ENCODE data around the gene NAV2.

NAV2 gene

DNA sequence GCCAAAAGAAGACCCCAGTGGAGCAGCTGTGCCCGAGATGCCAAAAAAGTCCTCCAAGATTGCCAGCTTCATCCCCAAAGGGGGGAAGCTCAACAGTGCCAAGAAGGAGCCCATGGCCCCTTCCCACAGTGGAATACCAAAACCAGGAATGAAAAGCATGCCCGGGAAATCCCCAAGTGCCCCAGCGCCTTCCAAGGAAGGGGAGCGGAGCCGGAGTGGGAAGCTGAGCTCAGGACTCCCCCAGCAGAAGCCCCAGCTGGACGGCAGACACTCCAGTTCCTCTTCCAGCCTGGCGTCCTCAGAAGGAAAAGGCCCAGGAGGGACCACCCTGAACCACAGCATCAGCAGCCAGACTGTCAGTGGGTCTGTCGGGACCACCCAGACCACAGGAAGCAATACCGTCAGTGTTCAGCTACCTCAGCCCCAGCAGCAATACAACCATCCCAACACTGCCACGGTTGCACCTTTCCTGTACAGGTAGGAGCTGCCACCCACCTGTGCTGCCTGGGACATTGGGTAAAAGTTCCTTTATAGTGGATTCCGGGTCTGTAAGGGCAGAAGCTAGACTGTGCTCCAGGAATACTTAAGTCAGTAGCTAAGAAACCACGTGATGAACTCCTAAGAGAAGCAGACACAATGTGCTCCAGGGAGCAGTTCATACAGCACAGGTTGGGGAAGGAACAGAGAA, 221.3 kb downstream of the NAV2 start:
- no peak for DNase-seq

DNA sequence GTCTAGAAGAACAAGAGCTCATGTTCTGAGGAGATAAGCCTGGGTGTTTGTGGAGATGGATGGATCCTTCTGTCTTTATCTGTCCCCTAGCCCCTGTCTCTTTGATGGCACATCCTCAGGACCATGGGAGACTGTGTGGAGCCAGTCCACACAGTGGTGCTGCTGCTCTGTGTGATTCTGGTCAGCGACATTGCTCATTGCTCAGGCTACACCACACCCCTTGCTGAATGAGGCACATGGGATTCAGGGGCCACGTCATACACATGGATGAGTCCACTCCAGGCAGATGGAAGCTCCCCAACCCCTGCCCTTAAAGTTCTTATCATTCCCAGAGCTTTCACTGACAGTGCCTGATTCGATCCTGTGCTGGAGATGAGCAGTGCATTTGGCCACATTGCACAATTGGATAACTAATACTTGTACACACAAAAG, 222.2 kb downstream of the NAV2 start:
- no peak for DNase-seq

DNA sequence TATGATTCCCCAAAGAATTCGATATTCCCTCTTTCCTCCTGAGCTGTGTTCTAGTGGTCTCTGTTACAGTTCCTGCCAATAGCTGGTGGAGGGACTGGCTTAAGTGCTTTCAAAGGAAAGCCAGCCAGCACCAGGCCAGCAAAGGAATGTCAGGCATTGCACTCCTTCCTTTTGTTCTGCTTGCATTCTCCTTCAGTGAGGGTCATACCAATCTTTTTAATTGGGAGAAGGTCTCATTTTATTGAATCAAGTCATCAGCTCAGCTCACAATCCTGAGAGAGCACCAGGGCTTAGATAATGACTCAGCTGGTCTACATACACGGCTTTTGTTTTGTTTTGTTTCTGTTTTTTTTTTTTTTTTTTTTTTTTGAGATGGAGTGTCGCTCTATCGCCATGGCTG, 222.9 kb downstream of the NAV2 start:
- no peak for DNase-seq

DNA sequence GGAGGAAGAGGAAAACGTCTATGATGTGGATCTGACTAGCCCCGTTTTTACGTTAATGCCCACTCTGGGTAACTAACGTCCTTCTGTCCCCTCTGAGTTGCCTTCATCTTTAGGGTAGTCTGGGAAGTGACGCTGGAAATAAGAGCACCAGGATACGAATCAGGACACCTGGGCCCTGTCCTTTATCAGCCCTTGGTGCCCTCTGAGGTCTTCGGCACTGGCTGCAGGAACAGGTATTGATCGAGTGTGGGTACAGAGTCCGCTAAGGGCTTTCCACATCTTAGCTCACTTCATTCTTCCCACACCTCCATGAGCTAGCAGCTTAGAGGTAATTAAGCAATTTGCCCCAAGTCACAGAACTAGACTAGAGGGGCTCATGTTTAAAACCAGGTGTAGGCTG, 223.8 kb downstream of the NAV2 start:
- DNase-seq, result no peak

DNA sequence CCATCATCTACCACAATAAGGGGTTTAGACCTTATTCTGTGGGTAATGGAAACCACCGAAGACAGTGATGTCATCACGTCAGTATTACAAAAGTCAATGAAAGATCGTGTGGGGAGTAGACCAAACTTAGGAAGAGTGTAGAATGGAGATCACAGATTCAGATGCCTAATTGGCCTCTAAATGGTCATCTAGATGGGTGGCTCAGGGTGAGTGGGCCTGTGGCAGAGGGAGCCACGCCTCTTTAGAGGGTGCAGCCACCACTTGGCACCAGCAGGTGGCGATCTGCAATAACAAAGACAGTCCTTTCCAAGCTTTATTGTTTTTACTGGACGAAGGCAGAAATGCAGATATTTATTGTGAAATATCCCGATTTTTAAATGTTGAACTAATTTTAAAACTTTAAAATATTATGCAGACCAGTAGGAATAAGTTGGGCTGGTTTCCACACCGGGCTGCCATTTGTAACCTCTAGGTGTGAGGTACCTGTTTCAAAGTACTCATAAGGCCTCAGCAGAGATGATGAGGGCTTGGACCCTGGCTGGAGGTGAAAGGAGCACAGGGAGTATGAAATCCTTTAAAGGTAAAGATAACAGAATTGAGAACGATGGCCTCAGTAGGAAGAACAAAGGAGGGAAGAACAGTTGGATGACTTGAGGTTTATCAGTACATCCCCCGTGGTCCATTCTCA, 225.7 kb downstream of the NAV2 start:
- DNase-seq, result no peak

DNA sequence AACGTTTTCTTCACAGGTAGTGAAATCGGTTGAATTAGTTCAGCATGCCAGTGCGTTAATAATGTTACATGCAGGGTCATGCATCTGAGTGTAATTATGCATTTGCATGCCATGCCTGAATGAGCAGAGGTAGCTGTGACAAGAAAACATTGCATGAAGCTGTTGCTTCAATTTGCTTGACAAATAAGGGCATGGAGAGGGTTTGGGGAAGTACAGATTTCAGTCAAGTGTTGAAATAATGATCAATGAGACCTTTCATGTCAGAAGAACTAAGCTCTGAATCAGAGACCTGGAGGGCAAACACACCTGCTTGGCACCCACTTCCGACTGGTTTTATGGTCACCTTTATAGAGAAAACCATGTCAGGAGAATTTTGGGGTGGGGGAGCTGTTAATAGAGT, 226.2 kb downstream of the NAV2 start:
- DNase-seq, result no peak

DNA sequence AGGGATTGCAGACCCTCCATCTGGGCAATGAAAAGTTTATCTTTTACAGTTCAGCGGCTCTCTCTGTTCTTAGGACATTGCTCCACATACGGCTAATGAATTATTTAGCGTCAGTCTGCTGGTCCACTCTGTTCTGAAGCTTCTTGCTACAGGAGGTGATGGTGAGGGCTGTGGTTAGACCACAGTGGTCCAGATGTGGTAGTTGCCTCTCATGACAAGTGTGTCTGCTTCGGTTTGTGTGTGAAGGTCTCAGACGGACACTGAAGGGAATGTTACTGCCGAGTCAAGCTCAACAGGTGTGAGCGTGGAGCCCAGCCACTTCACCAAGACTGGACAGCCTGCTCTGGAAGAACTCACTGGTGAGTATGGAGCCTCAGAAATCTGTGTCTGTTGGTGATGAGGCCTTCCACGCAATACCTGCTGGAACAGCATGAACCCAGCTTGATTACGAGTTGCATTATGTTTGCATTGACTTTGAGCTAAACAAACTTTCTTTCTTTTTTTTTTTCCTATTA, 226.8 kb downstream of the NAV2 start:
- DNase-seq, result no peak

DNA sequence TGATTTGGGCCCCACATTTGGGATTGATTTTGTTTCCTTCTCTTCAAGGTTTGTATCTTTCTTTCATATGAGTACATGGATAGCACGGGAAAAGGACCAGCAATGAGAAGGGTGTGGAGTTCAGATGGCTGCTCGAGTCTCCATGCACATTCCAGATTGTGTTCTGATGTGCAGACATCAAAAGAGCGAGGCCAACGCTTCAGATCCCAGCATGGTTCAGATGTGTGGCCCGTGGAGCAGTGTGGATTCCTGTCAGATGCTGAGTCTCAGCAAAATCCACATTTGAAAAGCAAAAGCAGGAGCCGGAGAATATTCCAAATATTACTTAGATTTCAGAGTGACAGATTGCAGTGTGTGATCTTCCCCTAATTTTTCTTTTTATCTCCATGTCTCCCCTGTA, 228.2 kb downstream of the NAV2 start:
- DNase-seq, result no peak

DNA sequence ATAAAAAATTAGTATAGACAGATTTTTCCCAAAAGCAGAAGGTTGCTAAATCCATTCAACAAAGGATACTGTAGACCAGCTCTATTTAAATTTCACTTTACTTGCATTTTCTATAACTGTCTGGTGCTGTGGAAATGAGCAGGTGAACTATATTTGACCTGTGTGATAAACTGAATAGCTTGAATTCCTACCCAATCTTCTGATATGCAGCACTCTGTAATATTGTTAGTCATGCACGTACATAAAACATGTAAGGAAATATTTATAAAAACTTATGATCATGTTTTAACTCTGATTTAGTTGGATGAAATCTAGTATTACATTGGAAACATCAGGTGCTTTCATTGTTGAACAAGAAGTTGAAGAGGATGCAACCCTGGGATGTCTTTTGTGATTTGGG, 234.0 kb downstream of the NAV2 start:
- no peak for DNase-seq

DNA sequence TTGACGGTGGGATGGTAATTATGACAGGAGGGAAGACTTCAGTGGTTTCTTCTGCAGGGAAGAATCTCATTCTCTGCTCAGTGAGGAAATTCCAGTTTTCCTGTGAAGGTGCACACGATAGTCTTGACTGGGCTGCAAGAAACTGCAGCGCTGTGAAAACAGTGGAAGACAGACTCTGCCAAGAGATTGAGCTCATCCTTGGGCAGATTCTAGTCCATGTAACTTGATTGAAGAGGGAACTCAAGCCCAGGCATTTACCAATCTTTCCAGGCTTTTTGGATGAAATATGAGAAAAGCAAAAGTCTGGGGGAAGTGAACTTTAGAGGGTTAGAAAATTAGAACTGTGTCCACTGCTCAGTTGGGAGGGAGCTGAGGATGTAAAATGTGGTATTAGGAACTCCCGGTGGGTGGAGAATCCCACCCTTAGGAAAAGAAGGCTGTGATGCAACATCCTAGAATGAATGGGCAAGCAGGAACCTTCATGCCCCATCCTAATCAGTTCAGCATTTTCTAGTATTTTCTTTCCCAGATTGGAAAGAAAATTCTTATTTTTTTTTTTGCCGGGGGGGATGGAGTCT, 235.0 kb downstream of the NAV2 start:
- no peak for DNase-seq

DNA sequence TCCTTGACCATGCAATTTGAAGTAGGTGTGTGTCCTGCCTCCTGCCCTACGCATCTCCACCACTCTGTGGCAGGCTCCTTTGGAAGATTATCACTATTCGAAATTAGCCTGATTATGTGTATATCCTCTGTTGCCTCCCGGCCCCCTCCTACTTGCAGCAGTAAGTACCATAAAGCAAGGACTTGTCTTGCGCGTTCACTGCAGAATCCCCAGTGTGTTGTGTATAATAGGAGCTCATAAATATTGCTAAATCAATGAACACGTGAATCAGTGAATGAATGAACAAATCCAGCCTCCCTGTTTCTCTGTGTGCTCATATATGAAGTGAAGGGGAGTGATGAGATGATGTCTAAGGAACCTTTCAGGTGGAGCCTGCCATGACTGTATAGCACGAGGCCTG, 237.0 kb downstream of the NAV2 start:
- DNase-seq, result no peak

DNA sequence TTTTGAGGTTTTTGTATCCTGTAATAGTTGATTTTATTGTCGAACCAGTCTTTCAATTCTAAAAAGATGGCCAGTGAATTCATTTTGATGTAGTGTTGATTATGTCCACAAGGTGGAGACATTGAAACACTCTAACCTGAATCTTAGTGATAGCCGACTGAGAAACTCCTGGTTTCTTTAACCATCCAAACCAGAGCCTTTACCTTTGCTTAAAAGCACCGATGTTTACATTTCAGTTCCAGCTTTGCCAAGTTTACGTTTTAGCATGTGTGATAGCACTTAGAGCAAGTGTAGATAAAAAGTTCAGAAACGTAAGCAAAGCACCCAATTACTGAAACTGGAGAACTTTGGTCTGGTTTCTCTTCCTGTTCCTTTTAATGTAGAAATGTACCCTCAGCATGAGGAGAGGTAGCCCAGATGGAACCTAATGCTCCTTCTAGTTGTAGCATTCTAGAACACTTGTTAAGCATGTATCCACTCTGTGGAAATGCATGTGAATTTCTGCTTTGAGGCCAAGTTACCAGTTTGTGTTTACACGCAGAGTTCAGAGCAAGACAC, 239.0 kb downstream of the NAV2 start:
- peak; percentile 4 for DNase-seq

DNA sequence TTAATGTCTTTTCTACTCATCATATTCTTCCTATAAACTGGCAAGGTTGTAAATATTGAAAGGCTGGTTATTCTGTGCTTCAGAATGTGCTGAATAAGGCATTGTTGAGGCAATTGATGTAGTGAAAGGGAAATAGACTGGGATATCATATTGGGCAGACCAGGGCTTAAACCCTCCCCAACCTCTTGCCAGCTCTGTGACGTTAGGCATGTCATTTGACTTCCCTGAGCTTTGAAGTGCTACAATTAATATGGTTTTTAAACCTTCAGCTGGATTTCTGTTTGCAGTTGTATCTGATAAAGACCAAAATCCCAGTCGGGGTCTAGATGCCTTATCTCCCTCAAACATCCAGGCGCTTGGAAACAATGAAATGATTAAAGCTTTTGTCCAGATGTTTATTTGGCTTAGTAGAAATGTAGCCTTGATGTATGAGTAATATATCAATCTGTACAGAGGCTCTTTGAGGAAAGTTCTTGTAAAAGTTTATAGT, 239.5 kb downstream of the NAV2 start:
- DNase-seq, result no peak

DNA sequence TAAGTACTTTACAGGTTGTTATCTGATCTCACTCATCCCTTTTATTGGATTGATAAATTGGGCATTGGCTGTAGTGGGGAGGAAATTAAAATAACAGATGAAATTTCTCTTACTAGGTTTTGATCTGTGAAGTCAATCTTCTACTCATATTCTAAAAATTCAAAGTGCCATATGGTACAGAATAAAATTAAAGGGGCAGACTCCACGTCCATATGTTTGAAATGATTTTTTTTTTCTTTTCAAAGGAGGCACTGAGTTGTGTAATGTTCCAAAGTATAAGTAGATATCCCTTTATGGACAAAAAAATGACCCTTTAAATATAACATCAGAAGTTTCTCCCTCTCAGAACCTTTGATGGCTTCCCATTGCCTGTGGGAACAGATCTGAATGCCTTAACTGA, 240.3 kb downstream of the NAV2 start:
- peak; percentile 28 for DNase-seq

DNA sequence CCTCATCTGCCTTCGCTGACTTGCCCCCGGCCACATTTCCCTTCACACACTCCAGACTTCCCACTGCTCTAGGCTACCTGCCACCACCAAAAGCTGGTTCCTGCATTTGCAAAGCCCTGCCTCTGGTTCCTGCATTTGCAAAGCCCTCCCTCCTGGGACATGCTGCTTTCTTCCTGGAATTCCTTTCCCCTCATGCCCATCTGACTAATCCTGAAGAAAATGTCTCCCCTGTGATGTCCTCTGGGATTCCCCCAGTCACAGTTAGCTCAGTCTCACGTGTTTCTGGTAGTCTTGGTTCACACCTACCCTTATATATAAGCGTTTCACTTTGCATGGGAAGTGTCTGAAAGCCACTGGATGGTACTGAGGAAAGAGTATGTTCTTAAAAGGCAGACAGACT, 240.7 kb downstream of the NAV2 start:
- no peak for DNase-seq

DNA sequence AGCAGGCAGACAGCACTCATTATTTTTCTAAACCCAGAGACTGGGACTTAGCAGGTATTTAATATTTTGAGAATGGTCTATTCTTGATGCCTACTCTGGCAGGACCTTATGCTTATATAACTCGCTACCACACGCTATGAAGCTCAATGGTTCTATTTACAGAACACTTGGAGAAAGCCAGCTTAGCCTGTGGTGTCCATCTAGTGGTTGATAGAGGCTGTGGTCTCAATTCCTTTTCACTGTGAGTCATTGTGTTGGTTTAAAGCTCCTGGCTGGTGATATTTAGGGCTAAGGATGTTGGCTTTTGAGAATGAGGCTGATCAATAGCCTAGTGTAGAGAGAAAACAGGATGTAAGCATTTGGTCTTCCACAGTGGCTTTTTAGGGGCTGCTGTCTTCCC, 241.3 kb downstream of the NAV2 start:
- DNase-seq, result no peak

DNA sequence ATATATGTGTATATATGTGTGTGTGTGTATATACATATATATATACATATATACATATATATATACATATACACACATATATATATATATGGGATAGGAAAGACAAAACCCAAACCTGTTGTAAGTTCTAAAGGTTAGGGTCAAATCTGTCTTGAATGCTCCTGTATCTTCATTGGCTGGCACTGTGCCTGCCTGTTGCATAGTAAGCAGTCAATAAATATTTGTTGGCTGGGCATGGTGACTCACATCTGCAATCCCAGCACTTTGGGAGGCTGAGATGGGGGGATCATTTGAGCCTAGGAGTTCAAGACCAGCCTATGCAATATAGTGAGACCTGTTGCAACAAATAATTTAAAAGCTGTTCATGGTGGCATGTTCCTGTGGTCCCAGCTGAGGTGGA, 242.3 kb downstream of the NAV2 start:
- DNase-seq, result no peak

DNA sequence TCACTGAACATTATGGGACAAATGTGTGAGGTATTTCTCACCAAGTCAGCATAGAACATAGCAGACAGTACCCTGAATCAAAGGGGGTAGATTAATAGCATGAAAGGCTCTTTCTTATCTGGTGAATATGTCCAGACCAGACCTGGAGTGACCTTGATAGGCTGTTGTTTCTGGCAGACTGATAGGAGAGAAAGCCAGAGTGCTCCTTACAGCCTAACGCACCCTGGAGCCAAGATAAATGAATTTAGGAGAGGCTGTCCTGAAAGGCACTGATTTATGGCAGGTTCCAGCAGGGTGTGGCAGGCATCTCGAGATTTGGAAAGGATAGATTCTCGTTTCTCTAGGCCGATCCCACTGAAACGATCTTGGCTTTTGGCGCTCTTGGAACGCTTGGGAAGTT, 243.0 kb downstream of the NAV2 start:
- no peak for DNase-seq

DNA sequence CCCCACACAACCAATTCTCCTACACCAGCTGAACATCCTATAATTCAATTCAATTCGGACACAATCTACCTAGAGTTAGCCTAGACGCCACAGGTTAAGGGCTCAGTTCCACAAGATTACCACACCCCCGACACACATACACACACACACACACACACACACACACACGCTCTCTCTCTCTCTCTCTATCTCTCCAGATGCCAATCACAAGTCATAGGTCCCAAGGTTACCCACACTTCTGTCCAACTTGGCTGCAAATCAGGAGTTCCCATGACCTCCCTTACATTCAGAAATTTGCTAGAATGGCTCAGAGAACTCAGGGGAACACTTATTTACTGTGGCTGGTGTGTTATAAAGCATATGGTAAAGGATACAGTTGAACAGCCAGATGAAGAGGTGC, 243.6 kb downstream of the NAV2 start:
- DNase-seq, result no peak

DNA sequence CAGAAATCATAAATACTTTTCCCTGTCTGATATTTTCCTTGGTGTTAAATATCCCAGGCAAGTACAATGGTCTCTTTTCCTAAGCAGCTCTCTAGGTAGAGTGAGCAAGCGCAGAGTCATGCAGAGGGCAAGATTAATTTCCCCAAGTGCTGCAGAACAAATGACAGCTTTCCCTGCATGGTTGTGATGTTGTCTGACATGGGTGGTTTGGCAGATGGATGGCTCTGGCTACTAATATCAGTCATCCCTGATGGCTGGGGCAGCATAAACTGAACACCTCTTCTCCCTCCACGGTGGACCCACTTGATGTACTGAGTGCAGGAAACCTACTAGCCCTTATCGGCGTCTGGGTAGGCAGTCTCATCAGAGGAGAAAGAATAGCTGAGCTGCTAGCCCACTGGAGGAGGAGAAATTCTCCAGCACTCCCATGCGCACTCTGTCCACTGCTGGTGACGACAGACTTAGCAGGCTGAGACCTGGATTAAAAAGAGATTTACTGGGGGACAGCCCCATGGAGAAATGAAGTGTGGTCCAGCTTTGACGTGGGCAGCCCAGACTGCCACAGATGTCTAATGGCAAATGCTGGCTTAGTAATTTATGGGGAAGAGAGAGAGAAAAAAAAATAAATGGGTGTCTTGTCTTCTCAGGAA, 244.8 kb downstream of the NAV2 start:
- DNase-seq, result no peak

DNA sequence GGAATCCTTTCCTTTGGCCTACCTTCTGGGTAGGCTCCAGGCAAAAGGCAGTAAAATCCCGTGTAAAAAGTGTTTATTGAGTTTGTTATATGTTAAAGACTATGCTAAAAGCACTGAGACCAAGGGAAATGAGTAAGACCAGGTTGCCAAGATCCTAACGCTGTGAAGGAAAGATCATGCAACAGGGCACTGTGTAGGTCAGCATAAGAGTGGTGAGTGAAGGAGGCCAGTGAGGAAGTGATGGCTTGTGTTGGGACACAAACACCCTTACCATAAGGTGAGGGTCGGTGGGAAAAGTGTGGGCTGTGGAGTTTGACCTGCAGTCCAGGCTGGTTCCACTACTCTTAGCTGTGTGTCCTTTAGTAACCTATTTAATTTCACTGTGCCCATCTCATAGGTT, 245.6 kb downstream of the NAV2 start:
- no peak for DNase-seq

DNA sequence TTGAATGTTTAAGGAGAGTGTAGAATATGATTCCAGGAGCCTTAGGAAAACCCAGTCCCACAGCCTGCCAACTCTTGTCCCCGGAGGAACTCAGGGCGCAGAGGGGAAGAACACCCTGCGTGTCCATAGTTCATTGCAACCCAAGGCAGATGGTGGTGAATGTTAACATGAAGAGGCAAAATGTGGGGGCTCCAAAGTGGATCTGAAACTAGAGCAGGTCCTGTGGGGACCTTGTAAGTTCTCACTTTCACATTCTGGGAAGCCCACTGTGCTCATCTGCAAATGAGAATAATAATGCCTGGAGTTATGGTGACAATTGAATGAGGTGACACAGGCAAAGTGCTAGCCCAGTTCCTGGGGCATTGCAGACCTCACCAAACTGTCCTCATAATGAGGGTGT, 246.6 kb downstream of the NAV2 start:
- DNase-seq, result no peak

DNA sequence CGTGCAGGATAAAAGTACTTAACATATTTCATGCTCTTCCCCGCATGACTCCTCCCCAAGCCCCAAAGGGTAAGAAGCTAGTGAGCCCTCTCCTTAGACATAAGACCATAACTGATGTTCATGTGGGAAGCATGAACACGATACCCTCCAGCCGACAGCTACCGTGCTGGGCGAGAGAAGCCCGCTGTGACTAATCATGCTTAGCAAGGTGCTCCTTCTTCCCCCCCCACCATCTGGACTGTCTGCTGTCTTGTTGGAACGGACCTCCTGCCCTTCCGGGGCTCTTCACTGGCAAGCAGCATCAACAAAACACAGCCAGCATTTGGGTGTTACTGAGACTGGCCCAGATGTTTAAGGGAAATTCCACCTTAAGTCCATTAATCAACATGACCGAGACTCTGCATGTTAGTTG, 247.0 kb downstream of the NAV2 start:
- peak; percentile 88 for DNase-seq

Measured in DMS 273 treated with DMSO at 0.1 percent for 48 hours (cell line).